Subcutaneous adipose tissue (tissue), 4 donors: Measurements from ENCODE around the gene ESRRA. TPM values are rescaled to one million over a fixed set of nuclear protein-coding genes. Genes with fewer than 3 reads are reported as not detected.

Experiments used
- total RNA-seq, 4 donors: library from RNA; depleted of rRNA; stranded (reverse); fragments of >200 nt; gene quantifications; one replicate each; pipeline ENCODE4 v1.1.0, GENCODE V29; 2016
- TF ChIP-seq, protein P1 (sequence below): fragments of 450-650 bp; IDR thresholded peaks from one replicate; pipeline ENCODE4 v1.5.1; 2016; ENCODE audit warnings: low read depth, mild to moderate bottlenecking, control low read depth, antibody characterized with exemption, moderate library complexity

The ESRRA gene
- total RNA-seq, 4 donors from 2014 or later, result 16.3 to 54.1 (median 35.5) TPM

DNA sequence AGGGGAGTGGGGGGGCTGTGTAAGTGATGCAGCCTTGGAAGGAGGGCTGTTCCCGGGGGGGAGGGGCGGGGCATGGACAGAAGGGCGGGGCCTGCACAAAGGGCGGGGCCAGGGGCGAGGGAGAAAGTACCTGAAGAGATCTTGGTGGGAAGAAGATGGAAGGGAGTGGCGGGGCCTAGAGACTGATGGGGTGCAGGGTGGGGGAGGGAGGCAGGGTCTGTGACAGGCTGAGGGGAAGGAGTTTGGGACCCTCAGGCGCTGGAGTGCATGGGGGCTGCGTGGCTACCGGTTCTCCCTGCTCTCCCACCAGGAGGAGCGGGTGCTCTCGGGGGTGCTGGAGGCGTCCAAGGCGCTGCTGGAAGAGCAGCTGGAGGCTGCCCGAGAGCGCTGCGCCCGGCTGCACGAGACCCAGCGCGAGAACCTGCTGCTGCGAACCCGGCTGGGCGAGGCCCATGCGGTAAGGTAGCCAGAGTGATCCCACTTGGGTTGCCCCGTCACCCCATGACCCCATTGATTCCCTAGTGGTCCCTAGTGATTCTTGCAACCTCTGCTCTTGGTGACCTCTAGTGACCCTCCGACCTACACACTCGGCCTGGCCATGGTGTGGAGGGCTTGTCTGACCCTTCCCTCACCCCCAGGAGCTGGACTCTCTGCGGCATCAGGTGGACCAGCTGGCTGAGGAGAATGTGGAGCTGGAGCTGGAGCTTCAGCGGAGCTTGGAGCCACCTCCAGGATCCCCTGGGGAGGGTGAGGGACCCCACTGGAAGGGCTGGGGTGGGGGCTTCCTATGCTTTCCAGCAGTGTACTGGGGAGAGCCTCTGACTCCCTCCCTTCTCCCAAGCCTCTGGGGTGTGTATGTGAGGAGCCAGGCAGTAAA is 37.8 kb downstream of the ESRRA start:
- TF ChIP-seq, protein P1, sequence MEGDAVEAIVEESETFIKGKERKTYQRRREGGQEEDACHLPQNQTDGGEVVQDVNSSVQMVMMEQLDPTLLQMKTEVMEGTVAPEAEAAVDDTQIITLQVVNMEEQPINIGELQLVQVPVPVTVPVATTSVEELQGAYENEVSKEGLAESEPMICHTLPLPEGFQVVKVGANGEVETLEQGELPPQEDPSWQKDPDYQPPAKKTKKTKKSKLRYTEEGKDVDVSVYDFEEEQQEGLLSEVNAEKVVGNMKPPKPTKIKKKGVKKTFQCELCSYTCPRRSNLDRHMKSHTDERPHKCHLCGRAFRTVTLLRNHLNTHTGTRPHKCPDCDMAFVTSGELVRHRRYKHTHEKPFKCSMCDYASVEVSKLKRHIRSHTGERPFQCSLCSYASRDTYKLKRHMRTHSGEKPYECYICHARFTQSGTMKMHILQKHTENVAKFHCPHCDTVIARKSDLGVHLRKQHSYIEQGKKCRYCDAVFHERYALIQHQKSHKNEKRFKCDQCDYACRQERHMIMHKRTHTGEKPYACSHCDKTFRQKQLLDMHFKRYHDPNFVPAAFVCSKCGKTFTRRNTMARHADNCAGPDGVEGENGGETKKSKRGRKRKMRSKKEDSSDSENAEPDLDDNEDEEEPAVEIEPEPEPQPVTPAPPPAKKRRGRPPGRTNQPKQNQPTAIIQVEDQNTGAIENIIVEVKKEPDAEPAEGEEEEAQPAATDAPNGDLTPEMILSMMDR, result no peak

DNA sequence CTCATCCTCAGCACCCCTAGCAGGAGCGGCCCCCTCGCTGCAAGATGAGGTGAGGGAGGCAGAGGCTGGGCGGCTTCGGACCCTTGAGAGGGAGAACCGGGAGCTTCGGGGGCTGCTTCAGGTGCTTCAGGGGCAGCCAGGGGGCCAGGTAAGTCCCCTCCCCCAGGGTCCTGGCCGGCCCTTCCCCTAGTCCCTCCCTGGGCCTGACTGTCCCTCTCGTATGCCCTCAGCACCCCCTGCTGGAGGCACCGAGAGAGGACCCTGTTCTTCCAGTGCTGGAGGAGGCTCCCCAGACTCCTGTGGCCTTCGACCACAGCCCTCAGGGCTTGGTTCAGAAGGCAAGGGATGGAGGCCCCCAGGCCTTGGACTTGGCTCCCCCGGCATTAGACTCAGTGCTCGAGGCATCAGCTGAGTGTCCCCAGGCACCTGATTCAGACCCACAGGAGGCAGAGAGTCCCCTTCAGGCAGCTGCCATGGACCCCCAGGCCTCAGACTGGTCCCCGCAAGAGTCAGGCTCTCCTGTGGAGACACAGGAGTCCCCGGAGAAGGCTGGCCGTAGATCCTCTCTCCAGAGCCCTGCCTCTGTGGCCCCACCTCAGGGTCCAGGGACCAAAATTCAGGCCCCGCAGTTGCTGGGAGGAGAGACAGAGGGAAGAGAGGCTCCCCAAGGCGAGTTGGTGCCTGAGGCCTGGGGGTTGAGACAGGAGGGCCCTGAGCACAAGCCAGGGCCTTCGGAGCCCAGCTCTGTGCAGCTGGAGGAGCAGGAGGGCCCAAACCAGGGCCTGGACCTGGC is 38.6 kb downstream of the ESRRA start:
- TF ChIP-seq, protein P1, result no peak

DNA sequence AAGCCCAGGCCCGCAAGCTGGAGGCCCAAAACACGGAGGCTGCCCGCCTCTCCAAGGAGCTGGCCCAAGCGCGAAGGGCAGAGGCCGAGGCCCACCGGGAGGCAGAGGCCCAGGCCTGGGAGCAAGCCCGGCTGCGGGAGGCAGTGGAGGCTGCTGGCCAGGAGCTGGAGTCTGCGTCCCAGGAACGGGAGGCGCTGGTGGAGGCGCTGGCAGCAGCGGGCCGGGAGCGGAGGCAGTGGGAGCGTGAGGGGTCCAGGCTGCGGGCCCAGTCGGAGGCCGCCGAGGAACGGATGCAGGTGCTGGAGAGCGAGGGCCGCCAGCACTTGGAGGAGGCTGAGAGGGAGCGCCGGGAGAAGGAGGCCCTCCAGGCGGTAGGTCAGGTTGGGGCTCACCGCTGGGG is 39.5 kb downstream of the ESRRA start:
- TF ChIP-seq, protein P1, result no peak

DNA sequence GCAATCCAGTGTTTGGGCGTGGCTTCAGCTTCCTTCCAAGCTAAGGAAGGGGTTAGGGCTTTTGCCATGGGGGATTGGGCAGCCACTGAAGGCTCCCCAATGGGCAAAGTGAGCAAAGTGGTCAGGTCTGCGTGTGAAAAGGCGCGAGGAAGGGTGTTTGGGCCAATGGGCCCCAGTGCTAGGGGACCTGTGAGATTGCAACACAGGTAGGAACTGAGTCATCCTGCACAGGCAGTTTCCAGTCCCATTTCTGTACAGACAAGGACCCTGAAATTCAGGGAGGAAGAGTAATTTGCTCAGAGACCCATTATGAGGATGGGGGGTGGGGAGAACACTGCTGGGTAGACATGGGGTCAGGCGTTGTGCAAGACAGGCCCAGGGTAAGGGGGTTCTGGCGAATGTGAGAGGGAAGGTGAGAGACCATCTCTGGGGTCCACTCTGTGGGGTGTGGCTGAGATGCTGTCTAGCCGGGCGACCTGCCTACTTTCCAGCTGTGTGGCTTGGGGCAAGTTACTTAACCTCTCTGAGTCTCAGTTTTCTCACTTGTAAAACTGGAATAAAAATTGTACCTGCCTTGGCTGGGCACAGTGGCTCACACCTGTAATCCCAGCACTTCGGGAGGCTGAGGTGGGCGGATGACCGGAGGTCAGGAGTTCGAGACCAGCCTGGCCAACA is 42.0 kb downstream of the ESRRA start:
- TF ChIP-seq, protein P1, result no peak

DNA sequence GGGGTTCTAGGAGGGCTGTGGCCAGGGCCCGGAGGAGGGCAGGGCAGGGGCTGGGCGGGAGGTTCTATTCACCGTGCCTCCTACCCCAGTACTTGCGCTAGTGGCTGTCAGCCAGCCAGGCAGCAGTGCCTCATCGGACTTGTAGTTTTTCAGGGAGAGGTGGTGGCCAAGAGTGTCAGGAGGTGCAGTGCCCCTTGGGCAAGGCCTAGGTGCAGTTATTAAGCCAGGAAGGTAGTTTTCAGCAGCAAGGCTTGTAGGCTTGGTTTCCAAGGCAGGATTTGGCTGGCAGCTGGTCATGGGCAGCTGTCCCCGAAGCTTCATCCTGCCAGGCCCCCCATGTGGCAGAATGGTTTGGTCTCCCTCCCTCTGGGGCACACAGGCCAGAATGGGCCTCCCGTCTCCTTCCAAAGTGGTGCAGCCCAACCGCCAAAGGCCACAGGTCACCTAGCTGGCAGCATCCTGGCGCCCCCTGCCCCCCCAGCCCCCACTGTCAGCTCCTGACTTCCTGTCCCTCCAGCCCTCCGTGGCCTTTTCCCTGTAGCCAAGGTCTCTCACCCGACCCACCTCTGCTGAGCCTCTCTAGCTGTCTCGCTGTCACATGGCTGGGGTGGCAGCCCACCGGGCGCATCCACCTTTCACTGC is 43.2 kb downstream of the ESRRA start:
- TF ChIP-seq, protein P1, result no peak

DNA sequence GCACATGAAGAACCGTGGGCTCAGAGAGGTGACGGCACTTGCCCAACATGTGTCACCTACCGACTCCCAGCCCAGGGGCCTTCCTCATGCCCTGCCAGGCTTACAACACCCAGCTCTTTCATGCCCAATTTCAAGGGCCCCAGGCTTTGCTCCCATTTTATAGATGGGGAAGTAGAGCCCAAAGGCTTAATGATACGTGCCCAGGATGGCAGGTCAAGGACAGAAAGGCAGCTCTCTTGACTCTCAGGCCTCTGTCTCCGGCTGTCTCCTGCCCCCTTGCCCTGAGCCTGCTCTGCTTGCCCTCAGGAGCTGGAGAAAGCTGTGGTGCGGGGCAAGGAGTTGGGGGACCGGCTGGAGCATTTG is 43.7 kb downstream of the ESRRA start:
- TF ChIP-seq, protein P1, result no peak
